Nephron (organoid): ENCODE data around the gene CCL16.

ENCODE experiments used
- H3K27ac Mint-ChIP-seq, 3 experiments: 2 replicates each; pipeline ENCODE4 v1.8.0; 2020; ENCODE audit warnings: mixed read lengths in 3 of 3, mild to moderate bottlenecking in 2 of 3, moderate library complexity in 1 of 3
- H3K27me3 Mint-ChIP-seq: 2 replicates; pipeline ENCODE4 v1.8.0; 2021; ENCODE audit warnings: low read depth, mild to moderate bottlenecking, moderate library complexity, mixed read lengths
- H3K36me3 Mint-ChIP-seq: 2 replicates; pipeline ENCODE4 v1.8.0; 2020; ENCODE audit warnings: low read depth, mixed read lengths
- H3K4me1 Mint-ChIP-seq: 2 replicates; pipeline ENCODE4 v1.8.0; 2020; ENCODE audit warnings: mixed read lengths
- H3K4me3 Mint-ChIP-seq, 3 experiments: 2 replicates each; pipeline ENCODE4 v1.8.0; 2020; ENCODE audit warnings: mild to moderate bottlenecking in 3 of 3, mixed read lengths in 3 of 3, moderate library complexity in 2 of 3
- H3K9me3 Mint-ChIP-seq: 2 replicates; pipeline ENCODE4 v1.8.0; 2020; ENCODE audit warnings: mixed read lengths
- CTCF ChIP-seq, 3 experiments: fragments of 200-600 bp; sonication (generic); IDR thresholded peaks; one replicate each; pipeline ENCODE4 v1.5.0; 2021; ENCODE audit warnings: antibody characterized with exemption in 3 of 3; ENCODE audit not compliant: unreplicated experiment in 3 of 3

The CCL16 gene

DNA sequence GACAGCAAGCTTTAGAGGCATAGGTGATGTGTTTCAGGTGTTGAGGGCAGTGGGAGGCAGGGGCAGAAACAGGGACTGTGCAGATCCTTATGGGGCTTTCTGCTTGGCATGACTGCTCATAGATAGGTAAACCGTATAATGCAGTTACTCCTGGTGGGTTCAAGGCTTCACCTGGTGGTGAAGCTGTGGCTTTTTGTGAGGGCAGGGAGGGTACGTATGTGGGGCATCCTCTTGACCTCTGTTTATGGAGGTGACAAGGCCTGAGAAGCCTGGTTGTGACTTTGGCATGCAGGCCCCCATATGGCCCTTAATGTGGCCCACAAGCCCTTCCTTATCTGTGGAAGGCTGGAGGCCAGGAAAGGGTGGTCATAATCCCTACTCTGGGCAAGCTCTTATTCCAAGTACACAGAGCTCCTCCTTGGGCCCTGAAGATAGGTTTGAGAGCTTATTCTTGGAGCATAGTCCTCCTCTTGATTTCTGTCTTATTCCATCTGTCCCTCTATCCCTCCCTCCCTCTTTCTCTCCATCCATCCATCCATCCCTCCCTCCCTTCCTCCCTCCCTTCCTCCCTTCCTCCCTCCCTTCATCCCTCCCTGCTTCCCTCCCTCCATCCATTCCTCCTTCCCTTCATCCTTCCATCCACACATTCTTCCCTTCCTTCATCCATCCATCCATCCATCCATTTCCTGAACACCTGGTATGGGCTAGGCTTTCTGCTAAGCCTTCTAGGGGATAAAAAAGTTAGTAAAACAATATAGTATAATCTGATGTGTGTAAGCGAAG lies 1.3 kb upstream of the CCL16 start:
- H3K36me3 Mint-ChIP-seq: no peaks in the 10 kb centered on the region
- H3K4me3 Mint-ChIP-seq: no peak overlapping the region
- TF ChIP-seq CTCF (IDR thresholded peaks at IDR 0.05; ENCODE audit: unreplicated experiment in 3 of 3): no peak
- H3K27me3 Mint-ChIP-seq: peaks cover 20% of the 10 kb centered on the region
- H3K9me3 Mint-ChIP-seq: no peaks in the 10 kb centered on the region
- H3K4me1 Mint-ChIP-seq: no peaks in the 10 kb centered on the region
- H3K27ac Mint-ChIP-seq: no peak overlapping the region

DNA sequence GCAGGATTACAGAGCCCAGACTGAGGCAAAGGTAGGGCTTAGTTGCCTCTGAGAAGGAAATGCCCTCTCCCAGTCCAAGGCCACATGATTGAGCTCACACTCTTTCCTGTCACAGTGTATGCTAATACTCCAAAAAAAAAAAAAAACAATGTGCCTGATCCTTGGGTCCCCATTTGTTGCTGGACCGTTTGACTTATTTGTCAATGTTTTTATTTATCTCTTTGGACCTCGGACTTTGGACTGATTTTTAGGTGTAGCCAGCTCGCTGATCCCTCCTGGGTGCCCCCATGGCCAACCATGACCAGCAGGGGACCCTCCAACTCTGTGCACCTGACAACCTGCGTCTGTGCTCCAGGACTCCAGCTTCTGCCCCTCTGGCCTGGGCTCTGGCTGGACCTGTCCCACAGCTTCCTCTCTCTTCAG lies 622 bp upstream of the CCL16 start:
- TF ChIP-seq CTCF (IDR thresholded peaks at IDR 0.05; ENCODE audit: unreplicated experiment in 3 of 3): no peak
- Mint-ChIP-seq H3K27ac (no peak overlapping the region), H3K27me3 (peaks cover 20% of the 10 kb centered on the region), H3K36me3 (no peaks in the 10 kb centered on the region), H3K4me3 (no peak overlapping the region), H3K4me1 (no peaks in the 10 kb centered on the region), H3K9me3 (no peaks in the 10 kb centered on the region)

DNA sequence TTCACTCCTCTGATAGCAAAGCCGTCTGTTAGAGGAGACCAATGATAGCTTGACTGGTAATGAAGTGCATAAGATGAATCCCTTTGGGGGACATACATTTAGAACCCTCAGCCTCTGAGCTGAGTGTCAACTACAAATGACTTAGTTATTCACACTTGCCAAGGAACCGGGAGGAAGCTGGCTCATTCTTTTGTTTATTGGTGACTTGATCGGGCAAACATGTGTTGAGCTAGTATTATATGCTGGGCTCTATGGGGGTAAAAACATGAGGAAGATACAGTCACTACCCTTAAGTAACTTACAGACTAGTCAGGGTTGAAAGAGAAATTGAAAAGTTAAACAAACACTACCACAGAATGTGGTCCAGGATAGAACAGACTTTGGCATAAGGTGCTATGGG lies 3.0 kb downstream of the CCL16 start:
- no peak overlapping the region for H3K27ac Mint-ChIP-seq
- H3K9me3 Mint-ChIP-seq: no peaks in the 10 kb centered on the region
- no peaks in the 10 kb centered on the region for H3K36me3 Mint-ChIP-seq
- H3K27me3 Mint-ChIP-seq: peaks cover 11% of the 10 kb centered on the region
- H3K4me1 Mint-ChIP-seq: peaks cover 3% of the 10 kb centered on the region
- TF ChIP-seq CTCF (IDR thresholded peaks at IDR 0.05; ENCODE audit: unreplicated experiment in 3 of 3): no peak
- H3K4me3 Mint-ChIP-seq: no peak overlapping the region

- Mint-ChIP-seq H3K9me3 (no peaks in the 10 kb centered on the region), H3K27me3 (peaks cover 11% of the 10 kb centered on the region), H3K36me3 (no peaks in the 10 kb centered on the region), H3K27ac (no peak overlapping the region), H3K4me1 (peaks cover 3% of the 10 kb centered on the region), H3K4me3 (no peak overlapping the region)
- no peak for TF ChIP-seq CTCF (IDR thresholded peaks at IDR 0.05; ENCODE audit: unreplicated experiment in 3 of 3)
Measured at GRCh38 chr17:35977509-35977908, 3.8 kb downstream of the CCL16 start.

DNA sequence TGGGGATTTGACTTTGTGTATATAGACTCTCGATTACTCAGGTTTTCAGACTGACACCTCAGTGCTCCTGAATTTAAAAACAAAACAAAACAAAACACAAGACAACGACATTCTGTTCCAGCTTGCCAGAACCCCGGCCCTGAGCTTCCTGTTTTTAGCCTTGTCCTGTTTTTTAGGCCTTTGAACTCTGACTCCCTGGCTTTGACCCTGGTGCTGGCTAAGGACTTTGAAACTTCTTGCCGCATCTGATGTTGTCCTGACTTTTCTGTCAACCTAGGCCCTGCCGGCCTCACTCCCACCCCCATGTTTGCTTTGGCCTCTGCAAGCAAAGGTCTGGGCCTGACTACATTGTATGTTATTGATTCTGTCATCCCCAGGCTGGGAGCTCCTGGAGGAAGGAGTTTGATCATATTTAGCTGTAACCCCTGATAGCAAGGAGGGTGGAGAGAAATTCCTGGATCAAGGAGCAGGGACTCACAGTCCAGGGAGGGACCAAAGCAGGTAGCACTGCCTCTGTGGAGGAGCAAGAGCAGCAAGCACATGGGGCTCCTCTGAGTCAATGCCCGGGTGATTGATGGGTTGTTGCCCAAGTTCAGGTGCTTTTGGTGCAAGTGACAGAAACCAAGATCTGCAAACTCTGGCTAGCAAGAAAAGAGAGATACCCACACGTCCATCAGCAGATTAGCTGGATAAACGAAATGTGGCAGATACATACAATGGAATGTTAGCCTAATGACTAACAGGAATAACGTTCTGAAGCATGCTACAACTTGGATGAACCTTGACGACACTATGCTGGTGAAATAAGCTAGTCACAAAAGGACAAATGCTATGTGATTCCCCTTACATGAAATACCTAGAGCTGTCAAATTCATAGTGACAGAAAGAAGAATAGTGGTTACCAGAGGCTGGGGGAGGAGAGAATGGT lies 7.7 kb downstream of the CCL16 start:
- no peaks in the 10 kb centered on the region for H3K36me3 Mint-ChIP-seq
- H3K4me3 Mint-ChIP-seq: no peak overlapping the region
- no peak for TF ChIP-seq CTCF (IDR thresholded peaks at IDR 0.05; ENCODE audit: unreplicated experiment in 3 of 3)
- no peaks in the 10 kb centered on the region for H3K9me3 Mint-ChIP-seq
- peaks cover 8% of the 10 kb centered on the region for H3K27me3 Mint-ChIP-seq
- H3K4me1 Mint-ChIP-seq: peaks cover 13% of the 10 kb centered on the region
- H3K27ac Mint-ChIP-seq: peak overlapping the region; percentile 18 to 62 (median 31)
